Activated naive CD8-positive, alpha-beta T cell treated with anti-CD3 and anti-CD28 coated beads for 36 hours (primary cell): Measurements from ENCODE around the gene TTC23L. TPM values are rescaled to one million over a fixed set of nuclear protein-coding genes. Genes with fewer than 3 reads are reported as not detected.

Experiments
- DNase-seq: peaks from one replicate; pipeline ENCODE4 v3.0.0; 2021
- H3K27ac Mint-ChIP-seq: one replicate; pipeline ENCODE4 v1.8.0; 2022; ENCODE audit warnings: mild to moderate bottlenecking, moderate library complexity, mixed read lengths
- H3K27me3 Mint-ChIP-seq: one replicate; pipeline ENCODE4 v1.8.0; 2022; ENCODE audit warnings: mild to moderate bottlenecking, mixed read lengths
- H3K36me3 Mint-ChIP-seq: one replicate; pipeline ENCODE4 v1.8.0; 2021; ENCODE audit warnings: mild to moderate bottlenecking, mixed read lengths
- H3K4me1 Mint-ChIP-seq: one replicate; pipeline ENCODE4 v1.8.0; 2021; ENCODE audit warnings: mixed read lengths
- H3K4me3 Mint-ChIP-seq: one replicate; pipeline ENCODE4 v1.8.0; 2022; ENCODE audit warnings: mild to moderate bottlenecking, moderate library complexity, mixed read lengths
- H3K9me3 Mint-ChIP-seq: one replicate; pipeline ENCODE4 v1.8.0; 2022; ENCODE audit warnings: mixed read lengths
- total RNA-seq, 2 experiments: library from RNA; stranded (reverse); gene quantifications; one replicate each; pipeline ENCODE4 v1.2.3, GENCODE V29; 2021

The TTC23L gene
- total RNA-seq, 2 experiments from 2014 or later, result 0.30 TPM; not detected in 1

- no peaks in the 10 kb centered on the region for H3K9me3 Mint-ChIP-seq
- peaks cover 2% of the 10 kb centered on the region for H3K4me1 Mint-ChIP-seq
- no peak overlapping the region for H3K4me3 Mint-ChIP-seq
- no peak for DNase-seq
- H3K27ac Mint-ChIP-seq, result no peak overlapping the region
- H3K27me3 Mint-ChIP-seq, result peaks cover 3% of the 10 kb centered on the region
- H3K36me3 Mint-ChIP-seq, result no peaks in the 10 kb centered on the region
Observed at GRCh38 chr5:34847056-34847455, 8.1 kb downstream of the TTC23L start.

- Mint-ChIP-seq H3K36me3 (no peaks in the 10 kb centered on the region), H3K27me3 (peaks cover 3% of the 10 kb centered on the region), H3K4me1 (peaks cover 2% of the 10 kb centered on the region), H3K9me3 (no peaks in the 10 kb centered on the region), H3K4me3 (no peak overlapping the region), H3K27ac (no peak overlapping the region)
- DNase-seq, result no peak
Observed at GRCh38 chr5:34847552-34847951, 8.6 kb downstream of the TTC23L start.

GRCh38 chr5:34848230-34848629, 9.3 kb downstream of the TTC23L start:
- H3K4me1 Mint-ChIP-seq, result peaks cover 2% of the 10 kb centered on the region
- no peak overlapping the region for H3K27ac Mint-ChIP-seq
- no peak overlapping the region for H3K4me3 Mint-ChIP-seq
- no peak for DNase-seq
- no peaks in the 10 kb centered on the region for H3K9me3 Mint-ChIP-seq
- no peaks in the 10 kb centered on the region for H3K36me3 Mint-ChIP-seq
- H3K27me3 Mint-ChIP-seq, result peaks cover 3% of the 10 kb centered on the region

GRCh38 chr5:34849253-34849652, 10.3 kb downstream of the TTC23L start:
- peaks cover 3% of the 10 kb centered on the region for H3K27me3 Mint-ChIP-seq
- no peak overlapping the region for H3K4me3 Mint-ChIP-seq
- peaks cover 2% of the 10 kb centered on the region for H3K4me1 Mint-ChIP-seq
- H3K9me3 Mint-ChIP-seq, result no peaks in the 10 kb centered on the region
- no peak for DNase-seq
- H3K36me3 Mint-ChIP-seq, result no peaks in the 10 kb centered on the region
- no peak overlapping the region for H3K27ac Mint-ChIP-seq

GRCh38 chr5:34854459-34855174, 15.7 kb downstream of the TTC23L start:
- no peak overlapping the region for H3K4me3 Mint-ChIP-seq
- H3K4me1 Mint-ChIP-seq, result no peaks in the 10 kb centered on the region
- H3K27ac Mint-ChIP-seq, result no peak overlapping the region
- no peaks in the 10 kb centered on the region for H3K9me3 Mint-ChIP-seq
- no peaks in the 10 kb centered on the region for H3K36me3 Mint-ChIP-seq
- no peak for DNase-seq
- no peaks in the 10 kb centered on the region for H3K27me3 Mint-ChIP-seq

GRCh38 chr5:34857161-34857560, 18.2 kb downstream of the TTC23L start:
- Mint-ChIP-seq H3K36me3 (no peaks in the 10 kb centered on the region), H3K4me3 (no peak overlapping the region), H3K27ac (no peak overlapping the region), H3K27me3 (no peaks in the 10 kb centered on the region), H3K9me3 (no peaks in the 10 kb centered on the region), H3K4me1 (no peaks in the 10 kb centered on the region)
- no peak for DNase-seq

DNA sequence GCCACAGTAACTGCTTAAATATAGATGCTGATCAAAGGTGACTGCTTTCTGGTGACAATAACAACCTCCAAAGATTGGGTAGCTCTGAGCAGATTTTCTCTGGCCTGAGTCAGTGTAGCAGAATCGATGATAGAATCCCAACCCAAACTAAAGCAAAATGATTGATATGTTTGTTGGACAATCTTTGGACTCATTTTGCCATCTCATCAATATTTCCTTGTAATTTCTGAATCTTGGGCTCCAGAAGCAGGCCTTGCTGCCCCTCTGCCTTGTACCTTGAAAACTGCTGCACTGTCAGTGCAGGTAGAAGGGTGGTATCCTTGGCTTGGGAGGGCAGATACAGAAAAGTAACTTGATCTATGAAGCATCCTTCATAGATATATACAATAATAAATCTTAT, 18.9 kb downstream of the TTC23L start:
- Mint-ChIP-seq H3K4me3 (no peak overlapping the region), H3K9me3 (no peaks in the 10 kb centered on the region)

DNA sequence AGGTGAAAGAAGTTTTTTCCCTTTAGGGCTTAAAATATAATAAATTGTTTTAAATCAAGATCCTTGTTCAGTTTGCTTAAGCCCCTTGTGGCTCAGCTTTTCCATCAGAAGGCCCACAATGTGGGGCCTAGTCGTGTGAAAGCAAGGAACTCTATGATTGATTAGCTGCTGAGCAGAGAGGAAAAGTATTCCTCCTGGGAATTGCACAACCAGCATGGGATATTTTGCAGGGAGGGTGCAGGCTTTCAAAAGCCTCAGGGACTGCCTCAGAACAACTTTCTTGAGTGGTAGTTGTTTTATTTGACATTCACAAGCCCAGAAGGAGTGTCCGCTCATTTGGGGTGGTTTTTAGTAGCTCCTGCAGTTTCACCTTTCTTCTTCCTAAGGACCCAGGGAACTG, 19.8 kb downstream of the TTC23L start:
- H3K36me3 Mint-ChIP-seq, result no peaks in the 10 kb centered on the region
- H3K4me1 Mint-ChIP-seq, result no peaks in the 10 kb centered on the region
- no peaks in the 10 kb centered on the region for H3K9me3 Mint-ChIP-seq
- H3K4me3 Mint-ChIP-seq, result no peak overlapping the region
- no peak overlapping the region for H3K27ac Mint-ChIP-seq
- no peak for DNase-seq
- H3K27me3 Mint-ChIP-seq, result no peaks in the 10 kb centered on the region

More for the DNA sequence above, 18.9 kb downstream of the TTC23L start:
- Mint-ChIP-seq H3K27me3 (no peaks in the 10 kb centered on the region), H3K27ac (no peak overlapping the region), H3K36me3 (no peaks in the 10 kb centered on the region), H3K4me1 (no peaks in the 10 kb centered on the region)
- no peak for DNase-seq

- H3K4me3 Mint-ChIP-seq, result no peak overlapping the region
- no peaks in the 10 kb centered on the region for H3K36me3 Mint-ChIP-seq
- DNase-seq, result no peak
- H3K9me3 Mint-ChIP-seq, result no peaks in the 10 kb centered on the region
- H3K27ac Mint-ChIP-seq, result no peak overlapping the region
- no peaks in the 10 kb centered on the region for H3K4me1 Mint-ChIP-seq
- no peaks in the 10 kb centered on the region for H3K27me3 Mint-ChIP-seq
Observed at GRCh38 chr5:34859253-34859652, 20.3 kb downstream of the TTC23L start.

DNA sequence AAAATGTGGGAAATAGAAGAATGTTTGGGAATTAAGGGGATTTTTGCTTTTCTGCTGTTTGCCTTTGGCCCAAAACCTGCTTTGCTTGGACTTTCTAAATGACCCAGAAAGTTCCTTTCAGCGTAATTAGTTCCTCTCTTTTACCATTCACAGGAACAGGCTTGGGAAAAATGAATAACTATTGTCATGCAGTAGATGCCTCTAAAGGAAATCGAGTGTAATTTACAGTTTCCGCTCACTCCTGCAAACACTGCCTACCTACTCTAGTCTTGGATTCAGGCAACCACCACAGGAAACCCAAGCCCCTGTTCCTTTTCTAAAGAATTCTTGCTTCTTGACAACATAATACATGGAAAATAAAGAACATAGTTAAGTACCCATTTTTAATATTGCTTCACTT, 25.0 kb downstream of the TTC23L start:
- no peaks in the 10 kb centered on the region for H3K27me3 Mint-ChIP-seq
- H3K4me1 Mint-ChIP-seq, result no peaks in the 10 kb centered on the region
- H3K9me3 Mint-ChIP-seq, result no peaks in the 10 kb centered on the region
- no peak overlapping the region for H3K4me3 Mint-ChIP-seq
- H3K27ac Mint-ChIP-seq, result no peak overlapping the region
- no peaks in the 10 kb centered on the region for H3K36me3 Mint-ChIP-seq
- DNase-seq, result no peak

- Mint-ChIP-seq H3K4me3 (no peak overlapping the region), H3K9me3 (no peaks in the 10 kb centered on the region), H3K4me1 (no peaks in the 10 kb centered on the region), H3K27me3 (no peaks in the 10 kb centered on the region), H3K27ac (no peak overlapping the region), H3K36me3 (no peaks in the 10 kb centered on the region)
- no peak for DNase-seq
Observed at GRCh38 chr5:34865091-34865490, 26.1 kb downstream of the TTC23L start.

- Mint-ChIP-seq H3K36me3 (no peaks in the 10 kb centered on the region), H3K27me3 (no peaks in the 10 kb centered on the region), H3K9me3 (no peaks in the 10 kb centered on the region), H3K4me1 (no peaks in the 10 kb centered on the region), H3K4me3 (no peak overlapping the region), H3K27ac (no peak overlapping the region)
- no peak for DNase-seq
Observed at GRCh38 chr5:34866989-34867471, 28.1 kb downstream of the TTC23L start.

DNA sequence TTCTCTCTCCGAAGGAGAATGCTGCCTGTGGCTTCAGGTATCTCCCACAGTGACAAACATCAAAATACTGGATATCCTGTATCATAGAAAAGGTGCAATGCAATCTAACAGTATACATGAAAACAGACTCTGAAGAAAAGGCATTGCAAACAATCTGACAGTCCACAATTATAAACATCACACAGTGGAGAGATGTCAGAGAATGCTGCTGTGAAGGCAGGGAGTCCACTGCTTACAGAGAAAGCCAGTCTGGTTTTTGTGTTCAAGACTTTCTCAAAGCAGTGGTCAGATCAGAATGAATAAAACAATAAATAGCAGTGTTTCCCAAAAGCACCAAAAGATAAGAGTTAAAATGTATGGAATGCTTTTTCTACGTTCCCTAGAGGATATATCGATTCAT, 28.7 kb downstream of the TTC23L start:
- DNase-seq, result no peak
- Mint-ChIP-seq H3K27ac (no peak overlapping the region), H3K27me3 (no peaks in the 10 kb centered on the region), H3K36me3 (no peaks in the 10 kb centered on the region), H3K4me1 (no peaks in the 10 kb centered on the region), H3K9me3 (no peaks in the 10 kb centered on the region), H3K4me3 (no peak overlapping the region)

DNA sequence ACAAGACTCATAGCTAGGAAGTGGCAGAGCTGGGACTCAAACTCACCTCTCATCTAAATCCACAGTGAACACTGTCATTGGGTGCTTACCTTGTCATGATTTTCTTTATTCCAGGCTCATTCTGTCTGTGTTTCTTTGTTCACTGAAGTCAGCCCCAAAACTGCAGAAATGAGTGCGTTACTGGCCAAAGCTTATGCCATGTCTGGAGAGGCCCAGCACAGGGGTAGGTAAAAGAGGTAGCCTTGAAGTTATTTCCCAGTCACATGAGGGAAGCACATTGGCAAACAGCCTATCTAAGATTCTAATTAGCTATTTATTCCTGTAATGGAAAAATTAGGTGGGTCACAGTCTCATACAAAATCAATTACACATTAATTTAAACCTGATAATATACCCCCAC, 29.8 kb downstream of the TTC23L start:
- Mint-ChIP-seq H3K36me3 (no peaks in the 10 kb centered on the region), H3K4me3 (no peak overlapping the region), H3K27me3 (no peaks in the 10 kb centered on the region), H3K9me3 (no peaks in the 10 kb centered on the region), H3K4me1 (no peaks in the 10 kb centered on the region), H3K27ac (no peak overlapping the region)
- no peak for DNase-seq

DNA sequence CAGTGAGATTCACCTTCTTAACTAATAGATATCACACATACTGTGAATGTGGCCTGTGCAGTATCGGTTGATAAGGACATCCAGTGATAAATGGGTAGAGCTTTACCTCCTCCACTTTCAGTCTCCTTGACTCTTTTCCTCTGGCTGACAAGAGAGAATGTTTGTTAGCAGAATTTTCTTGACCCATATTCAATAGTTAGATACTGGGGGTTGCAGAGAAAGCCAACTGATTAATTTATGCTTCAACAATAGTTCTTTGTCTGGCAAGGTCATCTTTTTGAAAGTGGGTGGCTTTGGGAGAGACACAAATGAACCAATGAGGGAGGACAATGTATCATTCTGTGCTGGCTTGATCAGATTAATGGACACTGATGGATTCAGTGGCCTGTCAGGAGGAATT, 30.3 kb downstream of the TTC23L start:
- H3K36me3 Mint-ChIP-seq, result no peaks in the 10 kb centered on the region
- DNase-seq, result no peak
- no peak overlapping the region for H3K27ac Mint-ChIP-seq
- no peaks in the 10 kb centered on the region for H3K27me3 Mint-ChIP-seq
- H3K9me3 Mint-ChIP-seq, result no peaks in the 10 kb centered on the region
- no peaks in the 10 kb centered on the region for H3K4me1 Mint-ChIP-seq
- H3K4me3 Mint-ChIP-seq, result no peak overlapping the region

GRCh38 chr5:34870382-34870781, 31.4 kb downstream of the TTC23L start:
- no peak for DNase-seq
- Mint-ChIP-seq H3K27ac (no peak overlapping the region), H3K36me3 (no peaks in the 10 kb centered on the region), H3K4me1 (no peaks in the 10 kb centered on the region), H3K9me3 (peaks cover under 1% of the 10 kb centered on the region), H3K4me3 (no peak overlapping the region), H3K27me3 (no peaks in the 10 kb centered on the region)
